ENCODE measurements around the gene MICB.
"Not testable (repeated sequence)": the region's sequence is repeated elsewhere in the genome, so short reads cannot be mapped to it uniquely, and the experiment has no call there.

The MICB gene

DNA sequence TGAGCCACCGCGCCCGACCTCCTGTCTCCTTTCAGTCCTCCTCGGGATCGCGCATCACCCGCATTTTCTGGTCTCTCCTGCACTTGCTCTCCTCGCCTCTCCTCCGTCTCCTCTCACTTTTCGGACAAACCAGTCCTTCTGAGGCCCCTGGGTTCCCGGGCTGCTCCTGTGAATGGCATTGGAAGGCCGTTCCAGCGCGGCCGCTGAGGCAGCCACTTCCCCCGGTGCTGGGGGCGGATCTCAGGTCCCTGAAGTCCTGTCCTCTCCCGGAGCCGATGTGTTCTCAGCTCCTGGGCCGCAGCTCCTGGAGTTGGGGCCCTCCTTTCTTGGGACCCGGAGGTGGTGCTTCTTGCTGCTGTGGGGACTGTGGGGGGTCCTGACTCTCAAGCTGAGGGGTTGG is 803 bp downstream of the MICB start:
- Histone ChIP-seq H3K36me3 (ENCODE audit: control insufficient read depth in 2 of 2, insufficient read depth in 2 of 2, low read length in 2 of 2) (no peaks in the 10 kb centered on the region), H3K27ac (ENCODE audit: low read depth in 2 of 2, low read length in 2 of 2) (no peak overlapping the region), H3K4me3 (ENCODE audit: low read length in 2 of 2) (no peak overlapping the region), H3K9ac (ENCODE audit: low read depth in 1 of 2, low read length in 2 of 2) (peak overlapping the region in 1 of 2 donors; percentile 1), H3K4me1 (ENCODE audit: control insufficient read depth in 2 of 2, insufficient read depth in 2 of 2, low read length in 2 of 2) (peaks cover 15 to 18% of the 10 kb centered on the region in 2 donors), H3K9me3 (ENCODE audit: control insufficient read depth in 2 of 2, low read length in 2 of 2) (no peaks in the 10 kb centered on the region), H3K27me3 (ENCODE audit: control insufficient read depth in 2 of 2, insufficient read depth in 2 of 2, low read length in 2 of 2) (peaks cover 0 to 11% of the 10 kb centered on the region in 2 donors)

DNA sequence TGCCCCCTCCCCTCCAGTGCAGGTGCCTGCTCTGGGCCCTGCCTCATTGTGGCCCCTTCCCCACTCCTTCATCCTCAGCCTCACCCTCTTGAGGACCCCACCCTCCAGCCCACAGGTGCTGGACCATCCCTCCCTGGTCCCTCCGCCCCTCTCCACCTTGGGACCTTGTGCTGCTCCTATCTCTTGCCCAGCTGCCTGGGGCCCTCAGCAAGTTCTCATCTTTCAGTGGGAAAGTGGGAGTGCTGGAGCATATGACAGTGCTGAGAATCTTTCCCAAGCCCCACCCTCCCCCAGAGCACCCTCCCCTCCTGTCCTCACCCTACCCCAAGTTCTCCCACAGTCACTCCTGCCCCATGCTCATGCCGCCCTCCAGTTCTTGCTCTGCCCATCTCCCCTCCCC is 1.7 kb downstream of the MICB start:
- H3K27ac ChIP-seq (ENCODE audit: low read depth in 2 of 2, low read length in 2 of 2); H3K4me3 ChIP-seq (ENCODE audit: low read length in 2 of 2); H3K9me3 ChIP-seq (ENCODE audit: control insufficient read depth in 2 of 2, low read length in 2 of 2); H3K27me3 ChIP-seq (ENCODE audit: control insufficient read depth in 2 of 2, insufficient read depth in 2 of 2, low read length in 2 of 2); H3K9ac ChIP-seq (ENCODE audit: low read depth in 1 of 2, low read length in 2 of 2); H3K36me3 ChIP-seq (ENCODE audit: control insufficient read depth in 2 of 2, insufficient read depth in 2 of 2, low read length in 2 of 2): not testable (repeated sequence)
- H3K4me1 ChIP-seq (ENCODE audit: control insufficient read depth in 2 of 2, insufficient read depth in 2 of 2, low read length in 2 of 2): peaks cover 15% of the 10 kb centered on the region in 2 donors

- Histone ChIP-seq H3K27ac (ENCODE audit: low read depth in 2 of 2, low read length in 2 of 2) (no peak overlapping the region), H3K4me1 (ENCODE audit: control insufficient read depth in 2 of 2, insufficient read depth in 2 of 2, low read length in 2 of 2) (peaks cover 5 to 9% of the 10 kb centered on the region in 2 donors), H3K36me3 (ENCODE audit: control insufficient read depth in 2 of 2, insufficient read depth in 2 of 2, low read length in 2 of 2) (peaks cover 4 to 9% of the 10 kb centered on the region in 2 donors), H3K27me3 (ENCODE audit: control insufficient read depth in 2 of 2, insufficient read depth in 2 of 2, low read length in 2 of 2) (peaks cover 0 to 5% of the 10 kb centered on the region in 2 donors), H3K9me3 (ENCODE audit: control insufficient read depth in 2 of 2, low read length in 2 of 2) (no peaks in the 10 kb centered on the region), H3K9ac (ENCODE audit: low read depth in 1 of 2, low read length in 2 of 2) (no peak overlapping the region), H3K4me3 (ENCODE audit: low read length in 2 of 2) (no peak overlapping the region)
Measured at GRCh38 chr6:31502586-31502985, 4.6 kb downstream of the MICB start.

DNA sequence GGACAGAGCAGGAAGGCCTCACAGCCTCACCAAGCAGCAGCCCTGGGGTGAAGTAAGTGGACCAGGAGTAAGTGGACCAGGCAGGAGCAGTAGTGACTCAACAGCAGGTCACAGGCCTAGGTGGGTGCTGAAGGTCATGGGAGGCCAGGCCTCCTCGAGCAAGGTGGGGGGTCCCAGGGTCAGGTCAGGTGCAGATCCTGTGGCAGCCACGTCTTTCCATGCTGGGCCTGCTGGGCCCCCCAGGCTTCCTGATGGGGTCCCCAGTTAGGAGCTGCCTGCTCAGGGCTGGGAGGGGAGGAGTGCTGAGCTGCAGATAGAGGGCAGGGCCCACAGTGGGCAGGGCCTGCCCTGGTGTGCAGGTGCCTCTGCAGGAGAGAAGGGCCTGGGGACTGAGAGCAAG is 11.1 kb downstream of the MICB start:
- not testable (repeated sequence) for H3K4me1 ChIP-seq (ENCODE audit: control insufficient read depth in 2 of 2, insufficient read depth in 2 of 2, low read length in 2 of 2); H3K9ac ChIP-seq (ENCODE audit: low read depth in 1 of 2, low read length in 2 of 2); H3K27ac ChIP-seq (ENCODE audit: low read depth in 2 of 2, low read length in 2 of 2); H3K4me3 ChIP-seq (ENCODE audit: low read length in 2 of 2); H3K9me3 ChIP-seq (ENCODE audit: control insufficient read depth in 2 of 2, low read length in 2 of 2); H3K36me3 ChIP-seq (ENCODE audit: control insufficient read depth in 2 of 2, insufficient read depth in 2 of 2, low read length in 2 of 2); H3K27me3 ChIP-seq (ENCODE audit: control insufficient read depth in 2 of 2, insufficient read depth in 2 of 2, low read length in 2 of 2)

GRCh38 chr6:31510007-31510406 is 12.1 kb downstream of the MICB start:
- peaks cover 4 to 9% of the 10 kb centered on the region in 2 donors for H3K36me3 ChIP-seq (ENCODE audit: control insufficient read depth in 2 of 2, insufficient read depth in 2 of 2, low read length in 2 of 2)
- H3K9me3 ChIP-seq (ENCODE audit: control insufficient read depth in 2 of 2, low read length in 2 of 2): no peaks in the 10 kb centered on the region
- no peaks in the 10 kb centered on the region for H3K4me1 ChIP-seq (ENCODE audit: control insufficient read depth in 2 of 2, insufficient read depth in 2 of 2, low read length in 2 of 2)
- H3K27me3 ChIP-seq (ENCODE audit: control insufficient read depth in 2 of 2, insufficient read depth in 2 of 2, low read length in 2 of 2): no peaks in the 10 kb centered on the region
- no peak overlapping the region for H3K9ac ChIP-seq (ENCODE audit: low read depth in 1 of 2, low read length in 2 of 2)
- H3K27ac ChIP-seq (ENCODE audit: low read depth in 2 of 2, low read length in 2 of 2): no peak overlapping the region
- no peak overlapping the region for H3K4me3 ChIP-seq (ENCODE audit: low read length in 2 of 2)

GRCh38 chr6:31513456-31514165 is 15.7 kb downstream of the MICB start:
- Histone ChIP-seq H3K36me3 (ENCODE audit: control insufficient read depth in 2 of 2, insufficient read depth in 2 of 2, low read length in 2 of 2) (no peaks in the 10 kb centered on the region), H3K4me1 (ENCODE audit: control insufficient read depth in 2 of 2, insufficient read depth in 2 of 2, low read length in 2 of 2) (no peaks in the 10 kb centered on the region), H3K27me3 (ENCODE audit: control insufficient read depth in 2 of 2, insufficient read depth in 2 of 2, low read length in 2 of 2) (peaks cover 0 to 2% of the 10 kb centered on the region in 2 donors), H3K9me3 (ENCODE audit: control insufficient read depth in 2 of 2, low read length in 2 of 2) (no peaks in the 10 kb centered on the region), H3K4me3 (ENCODE audit: low read length in 2 of 2) (no peak overlapping the region), H3K27ac (ENCODE audit: low read depth in 2 of 2, low read length in 2 of 2) (no peak overlapping the region), H3K9ac (ENCODE audit: low read depth in 1 of 2, low read length in 2 of 2) (no peak overlapping the region)

DNA sequence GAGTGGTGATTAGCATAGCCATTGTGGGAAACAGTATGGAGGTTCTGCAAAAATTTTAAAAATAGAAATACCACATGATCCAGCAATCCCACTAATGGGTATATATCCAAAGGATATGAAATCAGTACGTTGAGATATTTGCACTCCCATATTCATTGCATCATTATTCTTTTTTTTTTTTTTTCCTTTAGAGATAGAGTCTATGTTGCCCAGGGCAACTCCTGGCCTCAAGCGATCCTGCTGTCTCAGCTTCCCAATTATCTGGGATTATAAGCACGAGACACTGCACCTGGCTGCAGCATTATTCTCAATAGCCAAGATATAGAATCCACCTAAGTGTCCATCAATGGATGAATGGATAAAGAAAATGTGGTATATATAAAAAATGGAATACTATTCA is 23.9 kb downstream of the MICB start:
- H3K9ac ChIP-seq (ENCODE audit: low read depth in 1 of 2, low read length in 2 of 2): no peak overlapping the region
- H3K36me3 ChIP-seq (ENCODE audit: control insufficient read depth in 2 of 2, insufficient read depth in 2 of 2, low read length in 2 of 2): no peaks in the 10 kb centered on the region
- no peaks in the 10 kb centered on the region for H3K4me1 ChIP-seq (ENCODE audit: control insufficient read depth in 2 of 2, insufficient read depth in 2 of 2, low read length in 2 of 2)
- no peaks in the 10 kb centered on the region for H3K27me3 ChIP-seq (ENCODE audit: control insufficient read depth in 2 of 2, insufficient read depth in 2 of 2, low read length in 2 of 2)
- H3K27ac ChIP-seq (ENCODE audit: low read depth in 2 of 2, low read length in 2 of 2): no peak overlapping the region
- H3K4me3 ChIP-seq (ENCODE audit: low read length in 2 of 2): no peak overlapping the region
- H3K9me3 ChIP-seq (ENCODE audit: control insufficient read depth in 2 of 2, low read length in 2 of 2): no peaks in the 10 kb centered on the region

- Histone ChIP-seq H3K36me3 (ENCODE audit: control insufficient read depth in 2 of 2, insufficient read depth in 2 of 2, low read length in 2 of 2) (peaks cover 7 to 9% of the 10 kb centered on the region in 2 donors), H3K27me3 (ENCODE audit: control insufficient read depth in 2 of 2, insufficient read depth in 2 of 2, low read length in 2 of 2) (no peaks in the 10 kb centered on the region), H3K4me1 (ENCODE audit: control insufficient read depth in 2 of 2, insufficient read depth in 2 of 2, low read length in 2 of 2) (no peaks in the 10 kb centered on the region), H3K9me3 (ENCODE audit: control insufficient read depth in 2 of 2, low read length in 2 of 2) (no peaks in the 10 kb centered on the region), H3K4me3 (ENCODE audit: low read length in 2 of 2) (no peak overlapping the region), H3K9ac (ENCODE audit: low read depth in 1 of 2, low read length in 2 of 2) (no peak overlapping the region), H3K27ac (ENCODE audit: low read depth in 2 of 2, low read length in 2 of 2) (no peak overlapping the region)
Measured at GRCh38 chr6:31525553-31525931, 27.6 kb downstream of the MICB start.

DNA sequence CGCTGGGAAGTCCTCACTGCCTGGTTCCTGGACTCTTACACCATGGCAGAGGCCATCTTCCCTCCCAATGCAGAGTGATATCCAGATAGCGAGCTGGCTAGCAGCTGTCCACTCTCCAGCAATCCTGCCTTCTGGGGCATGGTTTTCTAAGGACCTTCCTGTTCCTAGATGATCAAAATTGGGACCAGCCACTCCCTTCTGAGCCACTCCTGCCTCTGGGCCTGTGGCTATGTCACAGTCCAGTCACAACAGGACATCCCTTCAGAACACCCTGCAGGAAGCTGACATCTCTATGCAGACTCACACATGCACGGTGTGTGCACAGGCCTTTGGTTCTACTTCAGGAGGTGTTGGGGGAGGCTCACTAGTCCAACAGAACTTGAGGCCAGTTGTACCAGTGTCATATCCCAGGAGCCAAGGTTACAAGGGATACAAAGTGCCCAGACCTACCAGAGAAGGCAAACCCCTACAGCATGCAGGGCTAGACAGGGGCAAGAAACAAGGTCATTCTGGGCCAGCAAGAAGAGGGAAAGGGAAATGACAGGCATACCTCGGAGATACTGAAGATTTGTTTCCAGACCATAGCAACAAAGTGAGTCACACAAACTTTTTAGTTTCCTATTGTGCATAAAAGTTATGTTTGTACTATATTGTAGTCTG is 28.1 kb downstream of the MICB start:
- no peaks in the 10 kb centered on the region for H3K9me3 ChIP-seq (ENCODE audit: control insufficient read depth in 2 of 2, low read length in 2 of 2)
- no peaks in the 10 kb centered on the region for H3K27me3 ChIP-seq (ENCODE audit: control insufficient read depth in 2 of 2, insufficient read depth in 2 of 2, low read length in 2 of 2)
- H3K4me3 ChIP-seq (ENCODE audit: low read length in 2 of 2): no peak overlapping the region
- H3K9ac ChIP-seq (ENCODE audit: low read depth in 1 of 2, low read length in 2 of 2): no peak overlapping the region
- peaks cover 12 to 14% of the 10 kb centered on the region in 2 donors for H3K36me3 ChIP-seq (ENCODE audit: control insufficient read depth in 2 of 2, insufficient read depth in 2 of 2, low read length in 2 of 2)
- no peak overlapping the region for H3K27ac ChIP-seq (ENCODE audit: low read depth in 2 of 2, low read length in 2 of 2)
- no peaks in the 10 kb centered on the region for H3K4me1 ChIP-seq (ENCODE audit: control insufficient read depth in 2 of 2, insufficient read depth in 2 of 2, low read length in 2 of 2)

- H3K27me3 ChIP-seq (ENCODE audit: control insufficient read depth in 2 of 2, insufficient read depth in 2 of 2, low read length in 2 of 2): no peaks in the 10 kb centered on the region
- no peak overlapping the region for H3K4me3 ChIP-seq (ENCODE audit: low read length in 2 of 2)
- H3K4me1 ChIP-seq (ENCODE audit: control insufficient read depth in 2 of 2, insufficient read depth in 2 of 2, low read length in 2 of 2): no peaks in the 10 kb centered on the region
- no peaks in the 10 kb centered on the region for H3K9me3 ChIP-seq (ENCODE audit: control insufficient read depth in 2 of 2, low read length in 2 of 2)
- H3K36me3 ChIP-seq (ENCODE audit: control insufficient read depth in 2 of 2, insufficient read depth in 2 of 2, low read length in 2 of 2): peaks cover 32% of the 10 kb centered on the region in 2 donors
- no peak overlapping the region for H3K9ac ChIP-seq (ENCODE audit: low read depth in 1 of 2, low read length in 2 of 2)
- H3K27ac ChIP-seq (ENCODE audit: low read depth in 2 of 2, low read length in 2 of 2): no peak overlapping the region
Measured at GRCh38 chr6:31528307-31528777, 30.4 kb downstream of the MICB start.

Measured in mucosa of rectum (tissue), 2 donors.